ENCODE results near the gene STMN1.

DNA sequence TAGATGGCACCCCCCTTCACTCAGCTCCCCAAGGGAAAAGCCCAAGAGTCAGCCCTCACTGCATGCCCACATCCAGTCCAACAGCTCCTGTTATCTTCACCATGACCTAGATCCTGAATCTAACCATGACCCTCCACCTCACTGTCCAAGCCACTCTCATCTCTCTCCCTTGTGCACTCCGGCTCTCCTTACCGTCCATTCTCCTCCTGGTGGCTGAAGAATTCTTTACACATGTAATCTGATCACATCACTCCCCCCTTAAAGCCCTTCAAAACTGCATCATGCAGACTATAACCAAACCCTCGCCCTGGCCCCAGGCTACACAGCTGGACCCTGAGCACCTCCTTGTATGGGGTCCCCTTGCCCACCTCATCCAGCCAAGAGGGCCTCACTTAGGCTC lies 16.7 kb downstream of the STMN1 start:
- no peak for TF ChIP-seq TAF1 (IDR thresholded peaks at IDR 0.05; ENCODE audit: low read depth, low read length)
- no peak for TF ChIP-seq POLR2A (IDR thresholded peaks at IDR 0.05; ENCODE audit: low read depth, low read length)
